Stimulated activated CD4-positive, alpha-beta T cell treated with anti-CD3 and anti-CD28 coated beads, Interleukin-1b, Interleukin-23, amount 100 ng/mL, for 4 hours (primary cell): ENCODE results near the gene SRPK2.
A peak's percentile ranks its signal among the peaks of the same experiment; 100 is the strongest.
"Not testable (repeated sequence)": the region's sequence is repeated elsewhere in the genome, so short reads cannot be mapped to it uniquely, and the experiment has no call there.

ENCODE experiments used
- DNase-seq, 2 donors: peaks; one replicate each; pipeline ENCODE4 v3.0.0-alpha.2; 2020; ENCODE audit warnings: low read depth in 2 of 2

Gene SRPK2

DNA sequence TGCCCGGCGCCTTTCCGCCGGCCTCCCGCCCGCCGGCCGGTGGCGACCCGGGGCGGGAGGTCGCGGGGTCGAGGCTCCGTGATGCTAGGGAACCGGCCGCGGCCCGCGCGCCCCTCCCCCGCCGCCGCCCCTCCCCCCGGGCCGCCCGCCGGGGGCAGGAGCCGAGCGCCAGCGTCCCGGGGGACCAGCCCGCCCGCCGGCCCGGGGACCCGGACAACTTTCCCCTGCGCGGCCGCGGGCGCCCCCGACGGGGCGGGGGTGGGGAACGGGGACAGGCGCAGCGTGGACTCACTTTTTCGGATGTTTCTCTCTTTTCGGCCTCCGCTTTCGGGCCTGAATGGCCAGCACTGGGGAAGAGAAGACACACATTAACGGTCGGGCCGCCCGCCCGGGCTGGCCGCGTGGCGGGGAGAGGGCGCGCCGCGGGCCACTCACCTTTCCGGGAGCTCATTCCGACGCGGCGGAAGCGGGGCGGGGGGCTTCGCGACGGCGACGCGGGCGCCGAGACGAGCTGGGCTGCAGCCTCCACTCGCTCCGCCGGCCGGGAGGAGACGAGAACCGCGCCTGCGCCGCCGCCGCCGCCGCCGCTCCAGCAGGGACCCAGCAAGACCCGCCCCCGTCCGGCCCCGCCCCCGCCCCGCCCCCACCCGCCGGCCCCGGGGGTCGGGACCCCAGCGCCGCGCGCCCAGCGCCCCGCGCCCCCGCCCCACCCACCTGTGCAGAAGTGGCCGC lies at the start of gene SRPK2:
SRPK2 (minus strand) TSS at position 566 of the 732 bp plus-strand sequence.
- peak; percentile 51 to 73 for DNase-seq

DNA sequence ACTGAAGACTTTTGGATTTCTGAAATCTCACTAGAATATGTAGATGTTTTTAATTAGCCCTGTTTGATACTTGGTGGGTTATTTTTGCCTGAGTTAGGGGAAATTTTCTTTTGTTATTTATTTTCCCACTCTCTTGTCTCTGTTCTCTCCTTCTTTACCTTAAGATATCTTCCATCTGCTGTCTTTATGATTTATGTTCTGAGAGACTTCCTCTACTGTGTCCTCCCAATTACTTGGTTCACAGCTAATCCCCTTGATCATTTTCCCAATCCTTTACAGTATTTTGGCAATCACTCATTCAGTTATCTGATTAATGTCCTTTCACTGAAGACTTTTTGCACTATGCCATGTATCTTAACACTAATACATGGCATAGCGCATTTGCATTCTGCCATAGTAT lies 49.5 kb upstream of the SRPK2 start:
- DNase-seq: no peak

DNA sequence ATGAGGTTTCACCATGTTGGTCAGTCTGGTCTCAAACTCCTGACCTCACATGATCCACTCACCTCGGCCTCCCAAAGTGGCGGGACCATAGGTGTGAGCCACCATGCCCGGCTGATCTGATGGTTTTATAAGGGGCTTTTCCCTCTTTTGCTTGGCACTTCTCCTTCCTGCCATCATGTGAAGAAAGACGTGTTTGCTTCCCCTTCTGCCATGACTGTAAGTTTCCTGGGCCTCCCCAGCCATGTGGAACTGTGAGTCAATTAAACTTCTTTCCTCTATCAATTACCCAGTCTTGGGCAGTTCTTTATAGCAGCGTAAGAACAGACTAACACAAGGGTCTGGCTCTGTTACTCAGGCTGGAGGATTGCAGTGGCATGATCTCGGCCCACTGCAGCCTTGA lies 48.6 kb upstream of the SRPK2 start:
- not testable (repeated sequence) for DNase-seq

DNA sequence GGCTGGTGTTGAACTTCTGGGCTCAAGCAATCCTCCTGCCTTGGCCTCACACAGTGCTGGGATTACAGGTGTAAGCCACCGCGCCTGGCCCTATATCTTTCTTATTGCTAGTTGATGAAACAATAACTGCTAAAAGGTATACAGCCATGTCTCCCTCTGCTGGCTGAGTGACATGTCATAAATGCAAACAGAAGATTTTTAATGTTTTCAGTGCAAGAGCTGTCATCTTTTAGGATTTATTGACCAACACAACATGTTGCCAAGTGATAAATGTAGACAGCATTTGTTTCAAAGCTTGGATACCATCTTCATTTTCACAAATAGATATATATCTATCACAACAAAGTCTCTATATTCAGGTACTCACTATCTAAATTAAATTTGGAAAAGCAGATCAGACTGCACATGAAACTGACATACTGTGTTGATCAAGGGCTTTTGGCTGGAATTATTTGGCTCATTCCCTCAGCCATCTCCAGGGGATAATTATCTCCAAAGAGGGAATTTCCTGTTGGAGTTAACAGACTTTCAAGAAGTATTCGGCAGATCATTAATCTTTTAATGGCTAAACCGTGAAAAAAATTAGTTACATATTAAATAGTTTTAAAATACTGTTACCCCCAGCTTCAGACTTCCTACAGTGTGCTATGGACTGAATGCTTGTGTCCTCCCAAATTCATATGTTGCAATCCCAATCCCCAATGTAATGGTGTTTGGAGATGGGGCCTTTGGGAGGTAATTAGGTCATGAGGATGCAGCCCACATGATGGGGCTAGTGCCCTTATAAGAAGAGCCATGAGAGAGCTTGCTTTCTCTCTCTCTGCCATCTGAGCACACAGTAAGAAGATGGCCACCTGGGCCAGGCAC lies 41.3 kb upstream of the SRPK2 start:
- DNase-seq: peak; percentile 9 to 36

DNA sequence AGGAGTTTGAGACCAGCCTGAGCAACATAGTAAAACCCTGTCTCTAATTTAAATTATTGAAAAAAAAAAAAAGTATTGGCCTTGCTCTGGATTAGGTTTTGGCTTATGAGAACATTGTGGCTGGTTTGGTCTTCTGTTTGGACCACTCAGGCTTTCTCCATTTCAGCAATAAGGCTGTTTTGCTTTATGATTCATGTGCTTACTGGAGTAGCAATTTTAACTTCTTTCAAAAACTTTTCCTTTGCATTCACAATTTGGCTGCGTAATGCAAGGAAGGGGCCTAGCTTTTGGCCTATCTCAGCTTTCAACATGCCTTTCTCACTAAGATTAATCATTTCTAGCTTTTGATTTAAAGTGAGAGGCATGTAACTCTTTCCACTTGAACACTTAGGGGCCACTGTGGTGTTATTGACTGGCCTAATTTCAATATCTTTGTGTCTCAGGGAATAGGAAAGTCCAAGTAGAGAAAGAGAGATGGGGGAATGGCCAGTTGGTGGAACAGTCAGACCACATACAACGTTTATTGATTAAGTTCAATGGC lies 38.0 kb upstream of the SRPK2 start:
- DNase-seq: no peak

DNA sequence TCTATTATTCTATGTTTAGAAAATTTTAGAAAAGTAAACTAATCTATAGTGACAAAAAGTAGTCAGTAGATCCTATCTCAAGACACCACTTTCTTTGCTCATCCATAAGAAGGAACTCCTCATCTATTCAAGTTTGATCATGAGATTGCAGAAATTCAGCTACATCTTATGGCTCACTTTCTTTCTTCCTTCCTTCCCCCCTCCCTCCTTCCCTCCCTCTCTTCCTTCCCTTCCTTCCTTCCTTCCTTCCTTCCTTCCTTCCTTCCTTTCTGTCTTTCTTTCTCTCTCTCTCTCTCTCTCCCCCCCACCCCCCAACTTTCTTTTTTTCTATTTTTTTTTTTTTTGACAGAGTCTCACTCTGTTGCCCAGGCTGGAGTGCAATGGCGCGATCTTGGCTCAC lies 35.3 kb upstream of the SRPK2 start:
- DNase-seq: no peak

DNA sequence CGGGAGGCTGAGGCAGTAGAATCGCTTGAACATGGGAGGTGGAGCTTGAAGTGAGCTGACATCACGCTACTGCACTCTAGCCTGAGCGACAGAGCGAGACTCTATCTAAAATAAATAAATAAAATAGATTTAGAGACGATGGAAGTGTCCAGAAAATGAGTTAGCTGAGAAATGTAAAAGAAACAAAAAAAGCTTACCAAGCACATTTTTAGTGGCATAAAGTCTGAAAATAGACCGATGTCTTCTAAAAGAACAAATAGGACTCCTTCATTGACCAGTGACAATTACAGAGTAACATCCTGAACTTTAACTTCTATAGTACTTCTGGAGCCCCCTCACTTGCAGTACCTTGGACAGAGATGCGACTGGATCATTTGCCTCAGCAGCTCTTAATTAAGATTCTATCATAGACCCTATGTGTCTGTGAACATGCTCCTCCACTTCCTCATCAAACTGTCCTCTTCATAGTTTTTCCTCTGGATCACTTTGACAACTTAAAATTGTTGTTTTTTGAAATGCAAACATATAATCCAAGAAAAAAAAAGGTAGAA lies 25.2 kb upstream of the SRPK2 start:
- no peak for DNase-seq

DNA sequence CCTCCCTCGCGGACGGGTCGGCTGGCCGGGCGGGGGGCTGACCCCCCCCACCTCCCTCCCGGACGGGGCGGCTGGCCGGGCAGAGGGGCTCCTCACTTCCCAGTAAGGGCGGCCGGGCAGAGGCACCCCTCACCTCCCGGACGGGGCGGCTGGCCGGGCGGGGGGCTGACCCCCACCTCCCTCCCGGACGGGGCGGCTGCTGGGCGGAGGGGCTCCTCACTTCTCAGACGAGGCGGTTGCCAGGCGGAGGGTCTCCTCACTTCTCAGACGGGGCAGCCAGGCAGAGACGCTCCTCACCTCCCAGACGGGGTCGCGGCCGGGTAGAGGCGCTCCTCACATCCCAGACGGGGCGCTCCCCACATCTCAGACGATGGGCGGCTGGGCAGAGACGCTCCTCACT lies 22.1 kb upstream of the SRPK2 start:
- DNase-seq: not testable (repeated sequence)

DNA sequence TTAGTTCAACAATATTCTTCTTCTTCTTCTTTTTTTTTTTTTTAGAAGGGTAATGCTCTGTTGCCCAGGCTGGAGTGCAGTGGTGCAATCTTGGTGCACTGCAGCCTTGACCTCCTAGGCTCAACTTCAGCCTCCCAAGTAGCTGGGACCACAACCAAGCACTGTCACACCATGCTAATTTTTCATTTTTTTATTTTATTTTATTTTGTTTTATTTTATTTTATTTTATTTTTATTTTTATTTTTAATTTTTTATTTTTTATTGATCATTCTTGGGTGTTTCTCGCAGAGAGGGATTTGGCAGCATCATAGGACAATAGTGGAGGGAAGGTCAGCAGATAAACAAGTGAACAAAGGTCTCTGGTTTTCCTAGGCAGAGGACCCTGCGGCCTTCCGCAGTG lies 21.1 kb upstream of the SRPK2 start:
- not testable (repeated sequence) for DNase-seq

DNA sequence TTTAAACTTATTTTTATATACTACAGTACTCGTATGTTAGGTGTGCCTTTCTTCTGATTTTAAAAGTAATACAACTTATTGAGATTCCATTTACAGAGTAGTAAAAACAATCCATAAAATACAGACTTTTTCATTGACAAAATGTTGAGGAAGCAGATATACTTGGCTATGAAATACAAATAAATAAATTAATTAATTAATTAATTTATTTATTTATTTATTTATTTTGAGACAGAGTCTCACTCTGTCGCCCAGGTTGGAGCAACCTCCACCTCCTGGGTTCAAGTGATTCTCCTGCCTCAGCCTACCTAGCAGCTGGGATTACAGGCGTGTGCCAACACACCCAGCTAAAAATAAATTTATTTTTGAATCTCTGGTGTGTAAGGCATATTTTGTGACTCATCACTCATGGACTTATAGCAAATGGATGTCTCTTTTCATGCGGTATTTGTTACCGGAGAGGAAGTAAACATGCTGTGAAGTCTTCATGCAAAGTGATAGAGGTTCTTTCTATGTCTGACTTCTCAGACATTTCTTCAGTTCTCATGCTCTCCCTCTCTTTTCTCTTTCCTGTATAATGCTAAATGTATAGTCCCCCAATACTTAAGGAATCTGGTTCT lies 20.2 kb upstream of the SRPK2 start:
- no peak for DNase-seq

DNA sequence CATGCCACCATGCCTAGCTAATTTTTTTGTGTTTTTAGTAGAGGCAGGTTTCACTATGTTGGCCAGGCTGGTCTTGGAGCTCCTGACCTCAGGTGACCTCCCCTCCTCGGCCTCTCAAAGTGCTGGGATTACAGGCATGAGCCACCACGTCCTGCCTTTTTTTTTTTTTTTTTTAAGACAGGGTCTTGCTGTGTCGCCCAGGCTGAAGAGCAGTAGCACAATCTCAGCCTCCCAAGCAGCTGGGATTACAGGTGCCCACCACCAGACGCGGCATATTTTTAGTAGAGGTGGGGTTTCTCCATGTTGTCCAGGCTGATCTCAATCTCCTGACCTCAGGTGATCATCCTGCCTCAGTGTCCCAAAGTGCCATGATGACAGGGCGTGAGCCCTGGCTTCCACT lies 14.4 kb upstream of the SRPK2 start:
- DNase-seq: no peak

DNA sequence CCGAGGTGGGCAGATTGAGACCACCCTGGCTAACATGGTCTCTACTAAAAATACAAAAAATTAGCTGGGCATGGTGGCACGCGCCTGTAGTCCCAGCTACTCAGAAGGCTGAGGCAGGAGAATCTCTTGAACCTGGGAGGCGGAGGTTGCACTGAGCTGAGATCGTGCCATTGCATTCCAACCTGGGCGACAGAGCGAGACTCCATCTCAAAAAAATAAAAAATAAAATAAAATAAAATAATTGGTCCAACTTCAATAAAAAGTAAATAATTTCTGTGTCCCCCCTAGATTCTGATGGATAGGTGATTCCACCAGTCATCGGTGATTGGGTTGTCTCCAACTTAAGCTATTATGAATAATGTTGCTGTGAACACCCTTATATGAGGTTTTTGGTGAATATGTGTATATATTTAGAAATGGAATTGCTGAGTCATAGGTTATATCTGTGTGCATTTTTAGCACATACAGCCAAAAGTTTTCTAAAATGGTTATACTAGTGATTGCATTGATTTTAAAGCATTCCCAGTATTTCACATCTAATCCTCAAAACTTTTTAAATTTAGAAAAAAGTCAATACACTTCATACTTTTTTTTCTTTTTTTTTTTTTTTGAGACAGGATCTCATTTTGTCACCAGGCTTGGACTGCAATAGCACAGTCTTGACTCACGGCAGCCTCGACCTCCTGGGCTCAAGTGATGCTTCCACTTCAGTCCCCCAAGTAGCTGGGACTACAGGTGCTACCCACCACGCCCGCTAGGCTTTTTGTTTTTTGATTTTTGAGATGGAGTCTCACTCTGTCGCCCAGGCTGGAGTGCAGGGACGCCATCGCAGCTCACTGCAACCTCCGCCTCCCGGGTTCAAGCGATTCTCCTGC lies 13.7 kb upstream of the SRPK2 start:
- DNase-seq: no peak

DNA sequence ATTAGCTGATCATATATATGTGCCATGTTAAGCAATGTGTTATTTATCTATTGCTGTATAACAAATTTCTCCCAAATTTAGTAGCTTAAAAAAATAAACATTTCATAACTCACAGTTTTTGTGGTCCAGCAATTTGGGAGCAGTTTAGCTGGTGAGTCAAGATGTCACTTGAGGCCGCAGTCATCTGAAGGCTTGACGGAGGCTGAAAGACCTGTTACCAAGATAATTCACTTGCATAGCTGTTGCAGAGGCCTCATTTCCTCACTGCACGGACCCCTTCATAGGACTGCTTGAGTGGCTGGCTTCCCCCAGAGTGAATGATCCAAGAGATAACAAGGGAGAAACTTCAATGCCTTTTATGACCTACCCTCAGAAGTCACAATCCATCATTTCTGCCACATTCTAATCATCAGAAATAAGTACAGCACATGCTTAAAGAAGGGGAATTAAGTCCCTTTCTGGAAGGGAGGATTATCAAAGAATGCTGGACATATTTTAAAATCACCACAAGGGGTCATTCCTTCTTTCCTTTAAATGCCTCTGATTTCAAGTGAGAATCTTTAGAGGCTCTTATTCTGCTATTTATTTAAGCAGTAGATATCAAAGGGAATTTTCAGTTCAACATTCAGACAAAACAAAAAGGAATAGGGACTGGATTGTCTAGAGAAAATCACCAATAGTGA lies 10.5 kb upstream of the SRPK2 start:
- no peak for DNase-seq

DNA sequence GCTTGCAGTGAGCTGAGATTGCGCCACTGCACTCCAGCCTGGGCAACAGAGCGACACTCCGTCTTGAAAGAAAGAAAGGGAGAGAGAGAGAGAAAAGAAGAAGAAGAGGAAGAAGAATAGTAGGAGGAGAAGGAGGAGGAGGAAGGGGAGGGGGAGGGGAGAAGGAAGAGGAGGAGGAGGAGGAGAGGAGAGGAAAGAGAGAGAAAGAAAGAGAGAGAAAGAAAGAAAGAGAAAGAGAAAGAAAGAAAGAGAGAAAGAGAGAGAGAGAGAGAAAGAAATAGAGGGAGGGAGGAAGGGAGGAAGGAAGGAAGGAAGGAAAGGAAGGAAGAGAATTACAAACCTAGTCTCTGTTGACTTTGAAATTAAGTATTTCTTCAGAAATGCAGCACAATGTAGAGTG lies 7.8 kb upstream of the SRPK2 start:
- DNase-seq: no peak

DNA sequence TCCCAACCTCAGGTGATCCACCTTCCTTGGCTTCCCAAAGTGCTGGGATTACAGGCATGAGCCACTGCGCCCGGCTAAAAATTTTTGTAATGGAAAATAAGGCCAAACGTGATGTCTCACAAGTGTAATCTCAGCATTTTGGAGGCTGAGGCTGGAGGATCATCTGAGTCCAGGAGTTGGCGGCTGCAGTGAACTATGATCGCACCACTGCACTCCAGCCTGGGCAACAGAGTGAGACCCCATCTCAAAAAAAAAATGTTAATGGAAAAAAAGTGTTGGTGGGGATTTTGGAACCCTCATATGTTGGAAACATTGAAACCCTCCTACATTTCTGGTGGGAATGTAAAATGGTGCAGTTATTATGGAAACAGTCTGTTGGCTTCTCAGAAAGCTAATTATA lies 2.7 kb upstream of the SRPK2 start:
- no peak for DNase-seq

DNA sequence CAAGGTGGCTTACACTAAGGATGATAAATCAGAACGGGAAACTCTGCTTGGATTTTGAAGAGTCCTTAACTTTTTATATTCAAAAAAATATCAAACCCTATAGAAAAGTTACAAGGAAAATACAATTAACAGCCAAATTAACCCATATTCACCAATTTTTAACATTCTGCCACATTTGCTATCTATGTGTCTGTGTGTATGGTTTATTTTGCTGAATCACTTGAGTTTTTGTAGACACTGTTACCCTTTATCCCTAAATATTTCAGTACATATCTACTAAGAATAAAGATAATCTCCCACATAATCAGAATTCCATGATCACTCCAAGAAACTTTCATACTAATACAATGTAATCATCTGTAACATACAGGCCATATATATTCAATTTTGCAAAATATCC lies 1.2 kb upstream of the SRPK2 start:
- no peak for DNase-seq

DNA sequence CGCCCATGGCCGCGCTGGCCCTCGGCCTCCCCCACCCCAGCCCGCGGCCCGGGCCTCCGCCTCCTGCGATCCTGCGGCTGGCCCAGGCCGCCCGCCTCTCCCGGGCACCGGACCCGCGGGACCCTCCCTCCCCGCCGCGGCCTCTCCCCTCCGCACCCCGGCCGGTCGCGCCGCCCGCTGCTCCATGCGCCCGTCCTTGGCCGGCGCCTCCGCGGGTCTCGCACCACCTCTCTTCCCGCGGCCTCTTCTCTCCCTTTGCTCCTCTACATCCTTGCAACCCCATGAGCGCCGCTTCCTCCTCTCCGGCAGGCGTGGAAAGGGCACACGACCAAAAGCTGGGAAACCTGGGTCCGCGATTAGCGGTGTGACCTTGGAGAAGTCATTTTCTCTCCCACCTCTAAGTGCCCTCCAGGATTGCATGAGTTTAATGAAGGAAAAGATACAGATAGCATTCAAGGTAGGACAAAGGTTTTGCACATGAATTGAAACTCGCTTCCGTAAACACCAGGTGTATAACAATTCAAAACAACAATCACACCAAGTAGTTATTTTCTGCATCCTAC lies 448 bp upstream of the SRPK2 start:
- no peak for DNase-seq

DNA sequence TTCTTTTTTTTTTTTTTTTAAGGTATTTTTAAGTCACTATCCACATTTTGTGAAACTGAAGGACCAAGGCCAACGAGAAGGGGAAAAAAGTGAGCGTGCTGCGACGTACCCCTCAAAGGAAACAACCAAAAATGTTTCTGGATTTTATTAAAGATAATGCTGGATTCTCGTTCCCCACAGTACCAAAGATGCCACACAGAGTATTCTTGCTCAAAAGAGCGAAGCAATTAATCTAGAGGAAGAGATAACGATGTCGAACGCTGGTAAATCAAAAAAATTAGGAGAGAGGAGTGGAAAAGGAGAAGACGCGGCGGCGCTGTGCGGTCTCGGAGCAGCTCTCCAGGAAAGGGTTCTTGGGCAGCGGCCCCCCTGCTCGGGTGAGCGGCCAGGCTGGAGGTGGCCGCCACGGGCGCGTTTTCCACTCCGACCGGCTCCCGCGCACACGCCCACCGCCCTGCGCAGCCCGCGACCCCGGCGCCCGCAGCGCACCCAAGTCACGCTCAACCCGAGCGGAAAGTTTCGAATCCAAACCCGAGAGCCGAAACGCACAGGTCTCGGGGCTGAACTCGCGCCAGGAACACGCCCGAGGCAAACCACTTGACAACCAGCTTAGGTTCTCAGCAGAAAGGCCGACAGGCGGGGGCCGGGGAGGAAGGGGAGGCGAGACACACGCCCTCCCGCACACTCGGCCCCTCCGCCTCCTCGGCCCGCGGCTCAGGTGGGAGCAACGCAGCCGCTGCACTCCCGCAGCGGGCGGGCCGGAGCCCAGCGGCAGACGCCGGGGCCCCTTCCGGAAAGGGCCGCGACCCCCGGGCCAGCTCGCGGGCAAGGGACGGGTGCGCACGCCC lies 989 bp downstream of the SRPK2 start:
- DNase-seq: peak; percentile 21 to 35

DNA sequence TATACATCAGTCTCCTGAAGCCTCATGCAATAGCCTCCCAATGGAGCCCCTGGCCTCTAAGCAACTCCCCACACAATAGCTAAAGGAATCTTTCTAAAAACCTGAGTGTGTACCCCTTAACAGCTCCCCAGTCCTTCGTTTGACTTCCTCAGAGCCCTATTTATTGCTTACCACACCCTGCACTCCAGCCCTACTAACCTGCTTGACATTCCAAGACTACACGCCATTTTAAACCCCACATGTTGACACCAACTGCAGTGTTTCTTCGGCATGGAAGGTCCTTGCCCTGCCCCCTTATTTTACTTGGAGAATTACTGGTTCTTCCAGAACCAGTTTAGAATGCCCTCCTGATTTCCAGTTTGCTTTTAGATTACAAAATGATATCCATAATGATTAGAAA lies 10.8 kb downstream of the SRPK2 start:
- DNase-seq: no peak
